Stimulated activated memory B cell treated with anti-CD40 and anti-IgM and Interleukin-4, amounts not matched to agents 10 μg/mL and 1 μg/mL and 100 μg/mL, for 72 hours (primary cell): Measurements from ENCODE around the gene IMMP2L.
"Not testable (repeated sequence)": the region's sequence is repeated elsewhere in the genome, so short reads cannot be mapped to it uniquely, and the experiment has no call there.

Source experiments
- ATAC-seq: fragments of 150-1000 bp; cut with Tn5 transposase; 2 replicates; pipeline ENCODE4 v1.10.0; 2021
- H3K27ac Mint-ChIP-seq: one replicate; pipeline ENCODE4 v1.8.0; 2022; ENCODE audit warnings: mild to moderate bottlenecking, mixed read lengths
- H3K27me3 Mint-ChIP-seq: one replicate; pipeline ENCODE4 v1.8.0; 2022; ENCODE audit warnings: mixed read lengths
- H3K36me3 Mint-ChIP-seq: one replicate; pipeline ENCODE4 v1.8.0; 2022; ENCODE audit warnings: mixed read lengths
- H3K4me1 Mint-ChIP-seq: one replicate; pipeline ENCODE4 v1.8.0; 2022; ENCODE audit warnings: mixed read lengths
- H3K4me3 Mint-ChIP-seq: one replicate; pipeline ENCODE4 v1.8.0; 2022; ENCODE audit warnings: mild to moderate bottlenecking, moderate library complexity, mixed read lengths
- H3K9me3 Mint-ChIP-seq: one replicate; pipeline ENCODE4 v1.8.0; 2022; ENCODE audit warnings: mixed read lengths

Gene IMMP2L

GRCh38 chr7:110718503-110719205 lies 843.6 kb downstream of the IMMP2L start:
- no peaks in the 10 kb centered on the region for H3K27me3 Mint-ChIP-seq
- H3K9me3 Mint-ChIP-seq = peaks cover 3% of the 10 kb centered on the region
- no peak overlapping the region for H3K27ac Mint-ChIP-seq
- H3K4me1 Mint-ChIP-seq = no peaks in the 10 kb centered on the region
- H3K4me3 Mint-ChIP-seq = no peak overlapping the region
- peaks cover 36% of the 10 kb centered on the region for H3K36me3 Mint-ChIP-seq
- ATAC-seq = no peak

DNA sequence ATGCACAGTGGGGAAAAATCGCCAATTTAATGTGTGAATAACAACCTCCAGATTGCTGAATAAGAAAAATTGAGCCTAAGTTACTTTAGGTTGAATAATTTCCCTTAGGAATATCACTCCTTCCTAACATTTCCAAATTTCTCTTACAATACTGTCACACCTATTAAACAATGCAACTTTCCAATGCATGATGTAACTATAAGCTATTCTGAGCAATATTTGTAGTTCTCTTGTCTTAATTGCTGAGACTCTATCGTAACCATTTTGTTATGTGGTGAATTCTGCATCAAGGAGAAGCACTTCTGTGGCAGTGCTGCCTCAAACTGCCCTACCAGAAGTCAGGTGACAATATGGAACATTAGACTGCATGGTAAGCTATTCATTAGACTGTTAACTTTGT lies 858.1 kb downstream of the IMMP2L start:
- Mint-ChIP-seq H3K27me3 (no peaks in the 10 kb centered on the region), H3K36me3 (no peaks in the 10 kb centered on the region), H3K4me1 (no peaks in the 10 kb centered on the region), H3K9me3 (no peaks in the 10 kb centered on the region), H3K4me3 (no peak overlapping the region), H3K27ac (no peak overlapping the region)
- no peak for ATAC-seq

DNA sequence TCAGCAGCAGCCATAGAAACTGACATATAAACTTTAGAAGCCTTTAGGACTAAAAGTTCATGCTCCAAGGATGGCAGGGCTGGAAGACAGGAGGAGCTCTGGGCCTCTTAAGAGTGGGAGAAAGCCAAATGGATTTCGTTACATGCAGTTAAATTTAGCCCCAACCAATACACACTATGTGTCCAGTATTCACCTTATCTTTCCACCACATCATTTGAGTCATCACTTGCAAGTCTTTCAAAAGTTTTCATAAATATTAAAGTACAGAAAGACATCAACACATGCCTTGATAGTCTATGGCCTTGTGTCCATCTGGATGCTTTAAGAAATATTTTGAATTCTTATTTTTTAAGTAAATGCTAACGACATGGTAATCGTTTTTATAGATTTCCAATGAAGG lies 863.7 kb downstream of the IMMP2L start:
- Mint-ChIP-seq H3K4me1 (no peaks in the 10 kb centered on the region), H3K4me3 (no peak overlapping the region), H3K36me3 (no peaks in the 10 kb centered on the region), H3K27me3 (no peaks in the 10 kb centered on the region), H3K9me3 (no peaks in the 10 kb centered on the region), H3K27ac (no peak overlapping the region)
- ATAC-seq = no peak

- ATAC-seq = no peak
These were observed 868.9 kb downstream of the IMMP2L start for GRCh38 chr7:110693344-110693743.

GRCh38 chr7:110688908-110689307 lies 873.4 kb downstream of the IMMP2L start:
- no peaks in the 10 kb centered on the region for H3K27me3 Mint-ChIP-seq
- no peak overlapping the region for H3K4me3 Mint-ChIP-seq
- no peak for ATAC-seq
- H3K27ac Mint-ChIP-seq = no peak overlapping the region
- H3K36me3 Mint-ChIP-seq = peaks cover 5% of the 10 kb centered on the region
- H3K4me1 Mint-ChIP-seq = no peaks in the 10 kb centered on the region
- H3K9me3 Mint-ChIP-seq = no peaks in the 10 kb centered on the region

More at GRCh38 chr7:110693344-110693743, 868.9 kb downstream of the IMMP2L start:
- Mint-ChIP-seq H3K9me3 (no peaks in the 10 kb centered on the region), H3K27me3 (no peaks in the 10 kb centered on the region), H3K36me3 (peaks cover 5% of the 10 kb centered on the region), H3K4me3 (no peak overlapping the region), H3K27ac (no peak overlapping the region), H3K4me1 (no peaks in the 10 kb centered on the region)

- Mint-ChIP-seq H3K4me3 (no peak overlapping the region), H3K36me3 (no peaks in the 10 kb centered on the region), H3K27me3 (no peaks in the 10 kb centered on the region), H3K4me1 (no peaks in the 10 kb centered on the region), H3K9me3 (no peaks in the 10 kb centered on the region), H3K27ac (no peak overlapping the region)
- no peak for ATAC-seq
These were observed 876.4 kb downstream of the IMMP2L start for GRCh38 chr7:110685899-110686298.

DNA sequence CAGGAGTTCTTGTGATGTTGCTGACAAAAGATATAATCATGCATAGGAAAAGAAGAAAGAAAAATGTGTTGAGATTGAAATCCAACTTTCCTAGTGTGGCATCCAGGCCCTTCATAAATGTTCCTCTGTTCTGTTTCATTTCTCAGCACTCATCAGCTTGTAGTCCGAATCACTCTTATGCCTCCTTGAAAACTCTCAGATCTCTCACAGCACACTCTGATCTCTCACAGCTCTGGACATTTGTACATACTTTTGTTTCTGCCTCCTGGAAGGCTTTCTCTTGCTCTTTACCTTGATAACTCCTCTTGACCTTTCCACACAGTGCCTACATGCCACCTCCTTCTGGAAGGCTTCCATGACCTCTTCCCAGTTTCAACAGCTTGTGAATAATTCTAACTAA lies 880.4 kb downstream of the IMMP2L start:
- no peaks in the 10 kb centered on the region for H3K4me1 Mint-ChIP-seq
- H3K27ac Mint-ChIP-seq = no peak overlapping the region
- no peak for ATAC-seq
- H3K9me3 Mint-ChIP-seq = no peaks in the 10 kb centered on the region
- H3K36me3 Mint-ChIP-seq = no peaks in the 10 kb centered on the region
- no peaks in the 10 kb centered on the region for H3K27me3 Mint-ChIP-seq
- H3K4me3 Mint-ChIP-seq = no peak overlapping the region

GRCh38 chr7:110677405-110677804 lies 884.9 kb downstream of the IMMP2L start:
- no peak overlapping the region for H3K27ac Mint-ChIP-seq
- peaks cover 14% of the 10 kb centered on the region for H3K9me3 Mint-ChIP-seq
- ATAC-seq = no peak
- no peaks in the 10 kb centered on the region for H3K4me1 Mint-ChIP-seq
- H3K4me3 Mint-ChIP-seq = no peak overlapping the region
- H3K36me3 Mint-ChIP-seq = peaks cover 27% of the 10 kb centered on the region
- no peaks in the 10 kb centered on the region for H3K27me3 Mint-ChIP-seq

- no peak for ATAC-seq
- Mint-ChIP-seq H3K4me3 (no peak overlapping the region), H3K36me3 (peaks cover 33% of the 10 kb centered on the region), H3K27me3 (no peaks in the 10 kb centered on the region), H3K27ac (no peak overlapping the region), H3K4me1 (no peaks in the 10 kb centered on the region), H3K9me3 (peaks cover 17% of the 10 kb centered on the region)
These were observed 885.5 kb downstream of the IMMP2L start for GRCh38 chr7:110676785-110677184.

DNA sequence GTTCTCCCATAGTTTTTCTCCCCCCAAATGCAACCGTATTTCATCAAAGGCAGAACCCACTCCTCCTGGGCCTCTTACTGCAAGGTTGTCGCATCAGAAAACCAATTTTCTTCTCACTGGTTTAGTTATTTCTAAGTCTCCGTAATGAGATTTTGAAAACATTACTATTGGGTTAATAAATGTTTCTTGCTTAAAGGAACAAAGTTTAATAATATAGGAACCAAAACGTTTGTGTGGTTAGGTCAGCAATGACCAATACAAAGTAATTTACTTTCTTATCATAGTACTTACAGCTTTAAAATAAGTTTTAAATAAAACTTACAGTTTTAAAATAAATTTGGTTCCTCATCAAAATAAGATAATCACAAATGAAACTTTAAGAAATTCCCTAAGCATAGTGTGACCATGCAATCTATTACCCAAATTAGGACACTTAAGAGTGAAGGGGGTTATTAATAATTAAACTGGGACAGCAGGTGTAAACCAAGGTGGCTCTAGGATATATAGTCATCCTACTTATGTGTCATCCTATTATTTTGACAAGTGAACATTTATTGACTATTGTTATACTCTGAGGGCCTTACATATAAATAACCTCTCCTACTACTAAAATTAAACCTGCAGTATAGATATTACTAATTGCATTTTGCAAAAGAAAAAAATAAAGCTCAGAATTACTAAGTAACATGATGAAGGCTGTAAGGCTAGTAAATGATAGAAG lies 886.7 kb downstream of the IMMP2L start:
- H3K4me1 Mint-ChIP-seq = no peaks in the 10 kb centered on the region
- H3K36me3 Mint-ChIP-seq = peaks cover 38% of the 10 kb centered on the region
- H3K9me3 Mint-ChIP-seq = peaks cover 20% of the 10 kb centered on the region
- no peak overlapping the region for H3K27ac Mint-ChIP-seq
- ATAC-seq = no peak
- no peaks in the 10 kb centered on the region for H3K27me3 Mint-ChIP-seq
- H3K4me3 Mint-ChIP-seq = no peak overlapping the region

- Mint-ChIP-seq H3K27me3 (no peaks in the 10 kb centered on the region), H3K4me1 (no peaks in the 10 kb centered on the region), H3K4me3 (no peak overlapping the region), H3K36me3 (peaks cover 45% of the 10 kb centered on the region), H3K9me3 (peaks cover 22% of the 10 kb centered on the region), H3K27ac (no peak overlapping the region)
- ATAC-seq = no peak
These were observed 889.1 kb downstream of the IMMP2L start for GRCh38 chr7:110673148-110673547.

GRCh38 chr7:110669410-110669809 lies 892.9 kb downstream of the IMMP2L start:
- H3K4me3 Mint-ChIP-seq = no peak overlapping the region
- H3K27ac Mint-ChIP-seq = no peak overlapping the region
- peaks cover 27% of the 10 kb centered on the region for H3K9me3 Mint-ChIP-seq

DNA sequence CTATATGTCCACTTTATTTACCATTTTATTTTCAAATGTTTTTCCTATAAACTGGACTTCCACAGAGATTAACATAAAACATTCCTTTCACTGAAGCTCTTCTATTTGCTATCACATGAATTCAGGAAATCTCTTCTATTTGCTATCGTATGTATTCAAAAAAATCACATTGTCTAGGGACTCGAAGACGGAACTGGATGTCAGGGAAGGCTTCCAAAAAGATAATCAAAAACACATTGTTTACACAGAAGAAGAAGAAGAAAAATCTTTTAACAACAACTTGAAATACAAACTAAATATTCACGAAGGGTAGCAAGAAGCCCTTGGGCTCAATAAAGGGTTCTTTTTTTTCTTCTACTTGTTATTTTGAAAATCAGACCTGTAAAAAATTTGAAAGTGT lies 897.5 kb downstream of the IMMP2L start:
- peaks cover 19% of the 10 kb centered on the region for H3K9me3 Mint-ChIP-seq
- no peak overlapping the region for H3K27ac Mint-ChIP-seq
- H3K4me1 Mint-ChIP-seq = no peaks in the 10 kb centered on the region
- no peak overlapping the region for H3K4me3 Mint-ChIP-seq
- ATAC-seq = no peak
- H3K36me3 Mint-ChIP-seq = peaks cover 24% of the 10 kb centered on the region
- no peaks in the 10 kb centered on the region for H3K27me3 Mint-ChIP-seq

More at GRCh38 chr7:110669410-110669809, 892.9 kb downstream of the IMMP2L start:
- Mint-ChIP-seq H3K27me3 (no peaks in the 10 kb centered on the region), H3K4me1 (no peaks in the 10 kb centered on the region), H3K36me3 (peaks cover 48% of the 10 kb centered on the region)
- no peak for ATAC-seq

DNA sequence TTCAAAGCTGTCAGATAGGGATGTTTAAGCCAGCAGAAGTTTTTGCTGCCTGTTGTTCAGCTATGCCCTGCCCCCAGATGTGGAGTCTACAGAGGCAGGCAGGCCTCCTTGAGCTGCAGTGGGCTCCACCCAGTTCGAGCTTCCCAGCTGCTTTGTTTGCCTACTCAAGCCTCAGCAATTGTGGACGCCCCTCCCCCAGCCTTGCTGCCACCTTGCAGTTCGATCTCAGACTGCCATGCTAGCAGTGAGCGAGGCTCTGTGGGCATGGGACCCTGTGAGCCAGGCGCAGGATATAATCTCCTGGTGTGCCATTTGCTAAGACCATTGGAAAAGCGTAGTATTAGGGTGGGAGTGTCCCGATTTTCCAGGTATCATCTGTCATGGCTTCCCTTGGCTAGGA lies 901.7 kb downstream of the IMMP2L start:
- H3K4me3 Mint-ChIP-seq, H3K36me3 Mint-ChIP-seq, H3K27ac Mint-ChIP-seq, ATAC-seq, H3K27me3 Mint-ChIP-seq, H3K4me1 Mint-ChIP-seq: not testable (repeated sequence)
- peaks cover 32% of the 10 kb centered on the region for H3K9me3 Mint-ChIP-seq

- Mint-ChIP-seq H3K4me3 (no peak overlapping the region), H3K9me3 (peaks cover 6% of the 10 kb centered on the region), H3K27me3 (no peaks in the 10 kb centered on the region), H3K4me1 (no peaks in the 10 kb centered on the region), H3K36me3 (no peaks in the 10 kb centered on the region), H3K27ac (no peak overlapping the region)
- ATAC-seq = no peak
These were observed 912.0 kb downstream of the IMMP2L start for GRCh38 chr7:110650328-110650727.

DNA sequence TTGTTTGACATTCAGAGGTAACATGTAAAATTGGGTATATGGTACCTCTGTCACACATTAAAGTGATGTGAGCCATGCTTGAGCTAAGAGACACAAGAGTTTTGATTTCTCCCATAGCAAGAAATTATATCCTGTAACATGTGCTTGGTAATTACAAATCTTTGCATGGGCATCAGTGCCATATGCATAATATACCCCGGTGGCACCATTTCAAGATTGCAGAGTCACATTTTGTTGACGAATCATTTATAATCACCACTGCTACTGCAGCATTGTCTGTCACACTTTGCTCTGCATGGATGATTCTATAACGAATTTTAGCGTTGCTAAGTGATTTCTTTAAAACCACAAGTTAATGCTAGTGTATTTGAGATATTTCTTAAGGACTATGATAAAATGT lies 915.0 kb downstream of the IMMP2L start:
- Mint-ChIP-seq H3K4me3 (no peak overlapping the region), H3K27me3 (no peaks in the 10 kb centered on the region), H3K9me3 (no peaks in the 10 kb centered on the region), H3K4me1 (no peaks in the 10 kb centered on the region), H3K27ac (no peak overlapping the region), H3K36me3 (no peaks in the 10 kb centered on the region)
- ATAC-seq = no peak
